NCI-H446 (cell line): ENCODE results near the gene CLIC1.
A peak's percentile ranks its signal among the peaks of the same experiment; 100 is the strongest.

ENCODE experiments used
- DNase-seq, 2 experiments: peaks; one replicate each; lab custom pipeline; 2025; lab: John Stamatoyannopoulos, UW

CLIC1 gene

GRCh38 chr6:31736021-31736767 lies at the start of gene CLIC1:
Gene CLIC1 (minus strand): TSS chr6:31736530. CDS start chr6:31736300, 230 bp downstream.
- DNase-seq = peak; percentile 53 to 78

- DNase-seq = no peak
These were observed 49.1 kb upstream of the CLIC1 start for GRCh38 chr6:31785475-31785874.

DNA sequence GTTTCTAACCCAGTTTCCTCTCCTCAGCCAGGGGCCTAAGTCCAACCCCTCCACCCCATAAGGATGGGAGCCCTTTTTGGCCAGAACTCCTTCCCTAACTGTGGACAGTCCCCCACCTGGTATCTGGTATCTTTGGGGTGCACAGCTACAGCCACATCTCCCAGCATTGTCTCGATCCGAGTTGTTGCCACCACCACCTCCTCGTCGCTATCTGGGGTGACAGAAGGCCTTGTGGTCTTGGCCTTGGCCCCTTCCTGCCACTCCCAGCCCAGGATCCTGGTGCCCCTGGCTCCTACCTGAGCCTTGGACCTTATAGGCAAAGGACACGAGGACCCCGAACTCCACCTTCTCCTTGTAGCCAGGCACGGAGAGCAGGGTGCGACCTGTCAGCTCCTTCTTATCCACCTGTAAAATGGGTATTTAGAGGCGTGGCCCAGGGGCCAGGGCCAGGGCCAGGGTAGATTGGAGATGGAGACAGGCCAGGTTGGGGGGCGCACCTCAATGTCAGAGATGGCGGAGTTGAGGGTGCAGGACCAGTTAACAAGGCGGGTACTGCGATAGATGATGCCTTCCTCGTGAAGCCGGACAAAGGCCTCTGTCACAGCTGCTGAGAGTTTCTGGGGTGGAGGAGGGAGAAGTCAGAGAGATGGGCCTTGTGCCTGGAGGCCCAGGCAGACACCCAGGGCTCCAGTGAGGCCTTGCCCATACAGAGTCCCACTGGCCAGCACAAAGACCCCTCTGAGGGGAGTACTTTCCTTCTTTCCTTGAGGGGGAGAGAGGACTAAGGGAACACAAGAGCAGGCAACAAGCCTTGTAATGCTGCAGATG lies 48.0 kb upstream of the CLIC1 start:
- no peak for DNase-seq

- no peak for DNase-seq
These were observed 46.0 kb upstream of the CLIC1 start for GRCh38 chr6:31782126-31782855.

- no peak for DNase-seq
These were observed 45.2 kb upstream of the CLIC1 start for GRCh38 chr6:31781244-31782125.

- no peak for DNase-seq
These were observed 44.3 kb upstream of the CLIC1 start for GRCh38 chr6:31780507-31781243.

- DNase-seq = no peak
These were observed 43.6 kb upstream of the CLIC1 start for GRCh38 chr6:31779908-31780307.

GRCh38 chr6:31778999-31779885 lies 42.9 kb upstream of the CLIC1 start:
- DNase-seq = no peak

- no peak for DNase-seq
These were observed 41.9 kb upstream of the CLIC1 start for GRCh38 chr6:31778193-31778592.

GRCh38 chr6:31777667-31778050 lies 41.3 kb upstream of the CLIC1 start:
- DNase-seq = no peak

GRCh38 chr6:31776989-31777666 lies 40.8 kb upstream of the CLIC1 start, which contains the start of gene VWA7:
Gene VWA7 (minus strand): TSS chr6:31777328. CDS start chr6:31776779, 549 bp downstream.
- no peak for DNase-seq

DNA sequence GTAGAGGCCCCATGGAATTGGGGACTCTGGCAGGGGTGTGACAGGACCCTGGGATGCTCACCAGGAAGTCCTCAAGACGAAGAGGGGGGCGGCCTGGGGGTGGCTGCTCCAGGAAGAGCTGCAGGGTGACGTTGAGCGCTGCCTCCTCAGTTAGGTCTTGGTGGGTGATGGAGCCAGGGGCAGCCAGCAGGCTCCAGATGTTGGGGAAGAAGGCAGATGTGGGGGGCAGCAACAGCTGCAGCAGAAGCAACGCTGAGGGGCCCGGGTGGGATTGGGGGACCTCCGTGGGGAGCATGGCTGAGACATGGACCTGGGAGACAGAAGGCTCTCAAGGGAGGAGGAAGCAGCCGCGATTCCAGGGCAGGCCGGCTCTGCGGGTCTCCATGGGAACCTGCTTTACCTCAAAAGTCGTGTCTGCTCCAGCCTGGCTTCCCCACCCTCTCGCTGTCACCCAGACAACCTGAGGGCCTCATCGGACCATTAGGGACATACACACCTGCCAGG lies 40.2 kb upstream of the CLIC1 start:
- DNase-seq = no peak

DNA sequence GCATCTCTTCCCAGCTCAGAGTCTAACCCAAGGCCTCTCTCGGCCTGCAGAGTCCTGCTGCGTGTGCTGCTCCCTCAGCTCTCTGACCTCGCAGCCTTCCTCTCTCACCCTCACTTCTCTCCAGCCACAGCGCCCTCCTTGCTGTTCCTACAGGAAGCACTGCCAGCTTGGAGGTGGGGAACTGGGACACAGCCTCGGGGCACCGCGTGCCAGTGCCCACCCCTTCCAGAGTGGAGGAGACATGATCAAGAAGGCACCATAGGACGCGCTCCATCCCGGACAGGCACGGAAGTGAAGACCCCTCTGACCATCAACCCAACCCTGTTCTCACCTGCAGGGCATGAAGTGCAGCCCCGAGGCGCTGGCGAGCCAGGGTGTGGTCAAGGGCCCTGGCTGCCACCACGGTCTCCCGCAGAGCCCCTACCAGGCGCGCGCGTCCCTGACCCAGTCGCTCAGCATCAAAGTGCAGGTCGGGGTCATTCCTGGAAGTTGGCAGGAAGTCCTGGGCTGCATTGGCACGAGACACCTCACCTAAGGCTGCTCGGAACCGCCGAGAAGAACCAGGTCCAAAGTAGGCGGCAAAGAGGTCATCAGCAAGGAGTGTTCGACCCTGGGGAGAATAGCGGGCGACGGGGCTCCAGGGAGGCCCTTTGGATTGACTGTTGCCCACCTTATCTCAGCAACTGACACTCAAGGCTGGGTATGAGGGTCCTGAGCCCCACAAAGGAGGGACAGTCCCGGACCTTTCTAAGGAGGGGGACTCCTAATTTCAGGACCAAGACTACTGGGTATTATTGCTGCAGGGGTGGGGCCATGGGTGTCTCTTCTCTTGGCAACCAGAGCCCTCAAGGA lies 39.5 kb upstream of the CLIC1 start:
- DNase-seq = no peak

GRCh38 chr6:31775184-31775583 lies 38.9 kb upstream of the CLIC1 start:
- no peak for DNase-seq

DNA sequence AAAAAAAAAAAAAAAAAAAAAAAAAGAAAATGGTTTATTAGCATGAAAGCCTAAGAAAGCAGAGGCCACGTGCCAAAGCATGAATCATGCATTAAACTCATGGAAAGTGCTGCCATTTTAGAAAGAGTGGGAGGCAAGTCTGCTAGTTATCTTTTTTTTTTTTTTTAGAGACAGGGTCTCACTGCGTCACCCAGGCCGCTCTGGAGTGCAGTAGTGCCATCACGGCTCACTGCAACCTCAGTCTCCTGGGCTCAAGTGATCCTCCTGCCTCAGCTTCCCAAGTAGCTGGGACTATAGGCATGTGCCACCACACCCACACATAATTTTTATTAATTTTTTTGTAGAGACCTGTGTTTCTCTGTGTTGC lies 35.6 kb upstream of the CLIC1 start:
- DNase-seq = no peak

- DNase-seq = no peak
These were observed 34.5 kb upstream of the CLIC1 start for GRCh38 chr6:31770860-31771259.

- DNase-seq = peak in 1 of 2 experiments; percentile 29
These were observed 33.5 kb upstream of the CLIC1 start for GRCh38 chr6:31769684-31770371.
